HG02885 (cell line): ENCODE measurements around the gene PDK1.

Experiments
- ATAC-seq: cut with Tn5 transposase; IDR thresholded peaks from one replicate; pipeline ENCODE4 v1.9.1; 2021; ENCODE audit warnings: mild to moderate bottlenecking; ENCODE audit not compliant: unreplicated experiment, poor library complexity

The PDK1 gene

DNA sequence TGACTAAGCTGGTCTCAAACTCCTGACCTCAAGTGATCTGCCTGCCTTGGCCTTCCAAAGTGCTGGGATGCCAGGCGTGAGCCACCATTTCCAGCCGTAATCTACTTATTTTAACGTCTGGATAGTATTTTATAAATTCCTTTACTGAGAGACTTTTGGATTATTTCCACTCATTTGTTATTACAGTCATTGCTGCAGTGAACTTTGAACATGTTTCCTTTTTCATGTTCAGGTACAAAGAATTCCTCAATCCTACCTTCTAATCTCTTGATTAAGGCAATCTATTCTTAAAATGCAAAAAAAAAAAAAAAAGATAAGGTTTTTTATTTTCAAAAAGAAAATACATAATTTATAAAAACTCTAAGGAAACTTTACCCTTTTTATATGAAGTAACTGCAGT lies 78.6 kb downstream of the PDK1 start:
- no peak for ATAC-seq

DNA sequence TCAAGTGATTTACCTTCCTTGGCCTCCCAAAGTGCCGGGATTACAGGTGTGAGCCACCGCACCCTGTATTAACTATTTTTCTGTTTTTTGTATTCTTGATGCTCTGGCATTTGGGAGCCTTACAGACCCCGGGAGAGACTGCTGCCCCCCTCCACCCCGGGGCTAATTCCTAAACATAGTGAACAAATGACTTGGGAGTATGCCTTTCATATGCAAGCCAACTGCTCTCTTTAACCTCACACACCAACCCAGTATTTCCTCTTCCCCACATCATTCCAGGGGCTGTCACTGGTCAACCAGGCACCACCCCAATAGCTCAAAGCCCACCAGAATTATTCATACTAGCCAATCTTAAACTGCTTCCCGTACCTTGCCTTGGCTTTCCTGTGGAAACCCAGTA lies 79.7 kb downstream of the PDK1 start:
- ATAC-seq: no peak

DNA sequence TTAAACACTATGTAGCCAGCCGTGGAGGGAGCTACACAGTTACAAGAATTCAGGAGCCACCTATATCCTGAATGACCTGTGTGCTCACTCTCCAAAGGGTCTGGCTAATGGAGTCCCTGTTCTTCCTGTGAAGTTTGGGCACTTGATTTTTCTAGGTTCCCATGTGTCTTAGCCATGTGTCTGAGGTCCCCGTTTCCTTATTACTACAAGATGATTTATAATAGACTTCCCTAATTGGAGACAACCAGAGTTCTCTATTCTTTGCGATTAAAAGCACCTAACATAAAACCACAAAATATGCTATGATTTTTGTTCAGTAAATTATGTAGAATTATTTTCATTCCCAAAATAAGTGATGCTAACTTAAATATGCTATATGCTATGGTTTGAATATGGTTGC lies 83.4 kb downstream of the PDK1 start:
- ATAC-seq: no peak

GRCh38 chr2:172639823-172640222 lies 83.9 kb downstream of the PDK1 start:
- ATAC-seq: no peak

GRCh38 chr2:172640389-172640788 lies 84.5 kb downstream of the PDK1 start:
- no peak for ATAC-seq

- ATAC-seq: no peak
Measured at GRCh38 chr2:172642301-172643020, 86.6 kb downstream of the PDK1 start.

DNA sequence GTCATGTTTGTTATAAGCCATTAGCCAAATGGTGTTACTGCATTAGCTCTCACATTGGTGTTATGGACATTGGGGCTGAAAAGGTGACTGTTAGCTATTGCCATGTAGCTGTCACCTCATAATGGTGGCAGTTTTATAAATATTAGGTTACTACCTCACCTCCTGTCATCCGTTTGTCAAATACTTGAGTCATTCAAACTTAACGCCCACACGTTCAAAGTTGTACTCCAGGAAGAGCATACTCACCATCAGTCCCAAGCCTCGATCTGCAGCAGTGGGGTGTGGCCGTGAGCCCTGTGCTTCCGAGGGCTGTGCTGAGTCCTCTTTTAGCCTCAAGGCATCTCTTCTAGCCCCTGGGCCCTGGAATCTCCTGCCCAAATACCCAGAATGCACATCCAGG lies 87.3 kb downstream of the PDK1 start:
- ATAC-seq: no peak

DNA sequence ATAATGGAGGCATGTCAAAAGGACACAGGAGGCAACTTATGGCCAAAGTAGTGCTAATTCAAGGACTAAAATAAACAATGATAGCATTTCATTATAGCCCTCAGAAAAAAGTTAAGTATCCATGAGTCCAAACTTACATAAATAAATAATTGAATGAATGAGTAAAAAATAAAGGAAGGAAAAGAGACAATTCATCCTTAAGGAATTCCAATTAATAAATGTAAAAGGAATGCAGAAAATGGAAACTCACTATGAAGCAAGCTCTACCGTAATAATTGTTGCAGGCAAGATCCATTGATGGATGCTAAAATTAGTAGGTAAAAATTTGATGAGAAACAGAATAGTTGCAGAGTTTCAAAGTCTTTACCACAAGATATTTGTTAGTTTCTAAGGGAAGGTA lies 91.5 kb downstream of the PDK1 start:
- no peak for ATAC-seq

DNA sequence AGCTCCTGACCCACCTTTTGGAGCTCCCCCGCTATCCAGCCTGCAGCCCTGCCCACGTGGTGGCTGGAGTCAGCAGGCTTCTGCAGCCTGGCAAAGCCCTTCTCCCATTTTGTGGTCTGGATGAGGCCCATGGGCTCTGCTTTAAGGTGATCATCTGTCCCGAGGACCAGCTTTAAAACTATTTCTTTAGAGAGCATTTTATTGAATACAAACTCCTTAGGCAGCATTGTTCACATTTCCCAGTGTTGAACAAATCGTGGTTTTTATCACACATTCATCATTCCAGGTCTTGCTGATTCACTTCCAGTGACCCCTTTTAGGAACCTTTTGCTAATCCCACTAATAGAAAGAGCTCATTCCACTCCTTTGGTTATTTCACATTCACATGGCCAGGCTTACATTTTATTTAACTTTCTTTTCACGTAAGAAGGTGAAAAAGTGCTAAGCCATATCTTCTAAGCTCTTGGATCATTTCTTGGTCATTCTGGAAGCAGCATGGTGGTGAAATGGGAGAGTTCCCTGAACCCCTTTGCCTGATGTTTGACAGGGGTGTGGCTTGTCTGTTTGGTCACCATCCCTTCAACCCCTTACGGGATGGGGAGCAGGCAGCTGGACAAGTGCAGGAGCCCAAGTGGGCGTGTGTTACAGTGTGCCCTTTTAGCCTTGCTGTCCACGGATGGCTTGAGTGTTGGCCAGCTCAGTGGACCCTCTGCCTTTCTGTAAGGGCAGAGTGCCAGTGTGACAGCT lies 99.4 kb downstream of the PDK1 start:
- ATAC-seq: no peak

GRCh38 chr2:172655838-172656573 lies 100.1 kb downstream of the PDK1 start:
- ATAC-seq: no peak
